CD1c-positive myeloid dendritic cell (primary cell): ENCODE measurements around the gene TTC23.

Experiments
- DNase-seq: peaks from one replicate; pipeline ENCODE4 v3.0.0-alpha.2; 2016; ENCODE audit errors: extremely low spot score

The TTC23 gene

DNA sequence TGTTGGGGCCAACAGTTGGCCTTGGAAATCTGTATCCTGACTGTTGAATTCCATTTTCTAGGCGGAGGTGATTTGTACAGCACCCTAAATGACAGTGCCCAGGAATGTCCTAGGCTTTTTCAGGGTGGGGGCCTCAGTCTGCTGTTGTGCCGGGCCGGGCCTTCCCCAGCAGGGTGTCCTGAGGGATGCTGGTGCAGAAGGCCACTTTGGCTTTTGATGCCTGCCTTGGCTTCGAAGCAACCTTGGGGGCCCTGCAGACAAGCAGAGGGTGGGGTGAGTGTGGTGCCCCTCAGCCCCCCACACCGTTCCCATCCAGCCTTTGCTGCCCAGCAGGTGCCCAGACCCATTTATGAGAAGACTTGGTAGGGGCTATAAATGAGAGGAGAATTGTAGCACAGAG, 111.5 kb downstream of the TTC23 start:
- no peak for DNase-seq

DNA sequence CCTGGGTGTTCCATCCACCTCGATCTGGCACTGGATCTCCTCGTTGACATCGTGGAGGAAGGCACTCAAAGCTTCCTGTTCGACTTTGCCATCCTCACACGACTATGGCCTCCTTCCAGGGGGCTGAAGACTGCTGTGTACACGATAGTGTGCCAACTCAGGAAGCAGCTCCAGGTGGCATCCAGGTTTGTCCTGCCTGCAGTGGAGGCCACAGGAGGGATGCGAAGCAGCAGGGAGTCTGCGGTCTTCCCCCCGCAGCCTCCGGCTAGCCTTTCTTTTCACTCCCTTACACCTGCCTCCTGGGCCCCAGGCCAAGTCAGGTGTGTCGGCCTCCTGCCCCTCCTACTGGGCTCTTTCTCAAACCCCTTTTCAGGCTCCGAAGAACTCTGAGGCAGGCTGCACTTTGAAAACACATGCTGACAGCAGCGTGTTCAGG, 112.3 kb downstream of the TTC23 start:
- DNase-seq, result no peak

DNA sequence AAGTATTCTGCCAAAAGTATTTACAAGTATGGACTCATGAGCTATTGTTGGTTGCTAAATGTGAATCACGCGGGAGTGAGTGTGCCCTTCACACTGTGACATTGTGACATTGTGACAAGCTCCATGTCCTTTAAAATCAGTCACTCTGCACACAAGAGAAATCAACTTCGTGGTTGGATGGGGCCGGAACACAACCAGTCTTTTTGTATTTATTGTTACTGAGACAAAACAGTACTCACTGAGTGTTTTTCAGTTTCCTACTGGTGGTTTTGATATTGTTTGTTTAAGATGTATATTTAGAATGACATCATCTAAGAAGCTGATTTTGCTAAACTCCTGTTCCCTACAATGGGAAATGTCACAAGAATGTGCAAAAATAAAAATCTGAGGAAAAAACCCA, 114.2 kb downstream of the TTC23 start:
- no peak for DNase-seq

DNA sequence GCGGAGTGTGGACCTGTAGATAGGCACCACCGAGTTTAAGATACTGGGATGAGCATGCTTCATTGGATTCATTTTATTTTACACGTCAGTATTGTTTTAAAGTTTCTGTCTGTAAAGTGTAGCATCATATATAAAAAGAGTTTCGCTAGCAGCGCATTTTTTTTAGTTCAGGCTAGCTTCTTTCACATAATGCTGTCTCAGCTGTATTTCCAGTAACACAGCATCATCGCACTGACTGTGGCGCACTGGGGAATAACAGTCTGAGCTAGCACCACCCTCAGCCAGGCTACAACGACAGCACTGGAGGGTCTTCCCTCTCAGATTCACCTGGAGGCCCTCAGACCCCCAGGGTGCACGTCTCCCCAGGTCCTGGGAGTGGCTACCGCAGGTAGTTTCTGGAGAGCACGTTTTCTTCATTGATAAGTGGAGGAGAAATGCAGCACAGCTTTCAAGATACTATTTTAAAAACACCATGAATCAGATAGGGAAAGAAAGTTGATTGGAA, 115.0 kb downstream of the TTC23 start:
- no peak for DNase-seq

DNA sequence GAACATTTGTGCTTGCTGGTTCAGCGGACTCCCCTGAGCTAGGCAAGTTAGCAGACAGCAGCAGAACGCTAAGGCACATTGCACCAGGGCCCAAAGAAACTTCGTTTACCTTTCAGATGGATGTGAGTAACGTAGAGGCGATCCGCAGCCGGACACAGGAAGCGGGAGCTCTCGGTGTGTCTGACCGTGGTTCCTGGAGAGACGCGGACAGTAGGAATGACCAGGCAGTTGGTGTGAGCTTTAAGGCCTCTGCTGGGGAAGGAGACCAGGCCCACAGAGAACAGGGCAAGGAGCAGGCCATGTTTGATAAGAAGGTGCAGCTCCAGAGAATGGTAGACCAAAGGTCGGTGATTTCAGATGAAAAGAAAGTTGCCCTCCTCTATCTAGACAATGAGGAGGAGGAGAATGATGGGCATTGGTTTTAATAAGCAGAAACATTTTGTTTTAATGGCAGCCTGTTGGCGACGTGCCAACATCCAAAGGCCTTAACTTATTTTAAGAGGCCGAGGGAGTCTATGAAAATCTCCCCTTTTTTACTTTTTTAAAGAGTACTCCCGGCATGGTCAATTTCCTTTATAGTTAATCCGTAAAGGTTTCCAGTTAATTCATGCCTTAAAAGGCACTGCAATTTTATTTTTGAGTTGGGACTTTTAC, 116.6 kb downstream of the TTC23 start:
- no peak for DNase-seq

DNA sequence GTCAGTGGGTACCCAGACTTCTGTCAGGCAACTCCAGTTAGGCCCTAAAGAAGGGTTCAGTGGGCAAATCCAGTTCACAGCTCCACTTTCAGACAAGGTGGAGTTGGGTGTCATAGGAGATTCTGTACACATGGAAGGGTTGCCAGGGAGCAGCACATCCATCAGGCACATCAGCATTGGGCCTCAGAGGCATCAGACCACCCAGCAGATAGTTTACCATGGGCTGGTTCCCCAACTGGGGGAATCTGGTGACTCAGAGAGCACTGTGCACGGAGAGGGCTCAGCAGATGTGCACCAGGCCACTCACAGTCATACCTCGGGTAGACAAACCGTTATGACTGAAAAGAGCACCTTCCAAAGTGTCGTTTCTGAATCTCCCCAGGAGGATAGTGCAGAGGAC, 117.3 kb downstream of the TTC23 start:
- no peak for DNase-seq

DNA sequence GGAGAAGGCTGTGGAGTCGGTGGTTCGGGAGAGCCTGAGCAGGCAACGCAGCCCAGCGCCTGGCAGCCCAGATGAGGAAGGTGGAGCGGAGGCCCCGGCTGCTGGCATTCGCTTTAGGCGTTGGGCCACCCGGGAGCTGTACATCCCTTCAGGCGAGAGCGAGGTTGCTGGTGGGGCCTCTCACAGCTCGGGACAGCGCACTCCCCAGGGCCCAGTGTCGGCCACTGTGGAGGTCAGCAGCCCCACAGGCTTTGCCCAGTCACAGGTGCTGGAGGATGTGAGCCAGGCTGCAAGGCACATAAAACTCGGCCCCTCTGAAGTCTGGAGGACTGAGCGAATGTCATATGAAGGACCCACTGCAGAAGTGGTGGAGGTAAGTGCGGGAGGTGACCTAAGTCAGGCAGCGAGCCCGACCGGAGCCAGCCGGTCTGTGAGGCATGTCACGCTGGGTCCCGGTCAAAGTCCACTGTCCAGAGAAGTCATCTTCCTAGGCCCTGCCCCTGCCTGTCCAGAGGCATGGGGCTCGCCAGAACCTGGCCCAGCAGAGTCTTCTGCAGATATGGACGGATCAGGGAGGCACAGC, 117.8 kb downstream of the TTC23 start:
- no peak for DNase-seq

DNA sequence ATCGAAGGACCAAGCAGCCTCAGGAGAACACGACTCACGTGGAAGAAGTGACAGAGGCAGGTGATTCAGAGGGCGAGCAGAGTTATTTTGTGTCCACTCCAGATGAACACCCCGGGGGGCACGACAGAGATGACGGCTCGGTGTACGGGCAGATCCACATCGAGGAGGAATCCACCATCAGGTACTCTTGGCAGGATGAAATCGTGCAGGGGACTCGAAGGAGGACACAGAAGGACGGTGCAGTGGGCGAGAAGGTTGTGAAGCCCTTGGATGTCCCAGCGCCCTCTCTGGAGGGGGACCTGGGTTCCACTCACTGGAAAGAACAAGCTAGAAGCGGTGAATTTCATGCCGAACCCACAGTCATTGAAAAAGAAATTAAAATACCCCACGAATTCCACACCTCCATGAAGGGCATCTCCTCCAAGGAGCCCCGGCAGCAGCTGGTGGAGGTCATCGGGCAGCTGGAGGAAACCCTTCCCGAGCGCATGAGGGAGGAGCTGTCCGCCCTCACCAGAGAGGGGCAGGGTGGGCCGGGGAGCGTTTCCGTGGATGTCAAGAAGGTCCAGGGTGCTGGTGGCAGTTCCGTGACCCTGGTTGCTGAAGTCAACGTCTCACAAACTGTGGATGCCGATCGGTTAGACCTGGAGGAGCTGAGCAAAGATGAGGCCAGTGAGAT, 118.5 kb downstream of the TTC23 start:
- no peak for DNase-seq

DNA sequence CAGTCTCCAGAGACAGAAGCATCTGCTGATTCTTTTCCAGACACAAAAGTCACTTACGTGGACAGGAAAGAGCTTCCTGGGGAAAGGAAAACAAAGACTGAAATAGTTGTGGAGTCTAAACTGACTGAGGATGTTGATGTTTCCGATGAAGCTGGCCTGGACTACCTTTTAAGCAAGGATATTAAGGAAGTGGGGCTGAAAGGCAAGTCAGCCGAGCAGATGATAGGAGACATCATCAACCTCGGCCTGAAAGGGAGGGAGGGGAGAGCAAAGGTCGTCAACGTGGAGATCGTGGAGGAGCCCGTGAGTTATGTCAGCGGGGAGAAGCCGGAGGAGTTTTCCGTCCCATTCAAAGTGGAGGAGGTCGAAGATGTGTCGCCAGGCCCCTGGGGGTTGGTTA, 119.1 kb downstream of the TTC23 start:
- no peak for DNase-seq

DNA sequence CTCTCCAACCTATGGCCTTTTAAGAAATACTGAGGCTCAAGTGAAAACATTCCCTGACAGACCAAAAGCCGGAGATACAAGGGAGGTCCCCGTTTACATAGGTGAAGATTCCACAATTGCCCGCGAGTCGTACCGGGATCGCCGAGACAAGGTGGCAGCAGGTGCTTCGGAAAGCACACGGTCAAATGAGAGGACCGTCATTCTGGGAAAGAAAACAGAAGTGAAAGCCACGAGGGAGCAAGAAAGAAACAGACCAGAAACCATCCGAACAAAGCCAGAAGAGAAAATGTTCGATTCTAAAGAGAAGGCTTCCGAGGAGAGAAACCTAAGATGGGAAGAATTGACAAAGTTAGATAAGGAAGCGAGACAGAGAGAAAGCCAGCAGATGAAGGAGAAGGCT, 119.7 kb downstream of the TTC23 start:
- no peak for DNase-seq

DNA sequence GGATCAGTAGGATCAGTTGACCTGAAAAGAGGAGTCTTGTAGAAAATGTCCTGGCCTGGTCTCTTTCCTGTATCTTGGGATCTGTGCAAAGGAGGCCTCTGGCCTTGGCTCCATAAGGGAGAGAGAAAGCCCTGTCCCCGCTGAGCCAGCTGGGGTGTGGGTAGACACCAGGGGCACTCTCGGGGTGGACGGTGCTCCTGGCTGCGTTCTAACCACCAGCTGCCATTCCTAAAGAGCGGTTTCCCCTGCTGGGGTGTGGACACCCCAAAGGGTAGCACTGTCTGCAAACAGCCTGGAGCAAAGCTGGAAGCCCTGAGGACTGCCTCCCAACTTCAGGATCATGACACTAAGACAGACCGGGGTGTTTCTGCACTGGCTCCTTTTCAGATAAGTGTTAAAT, 121.0 kb downstream of the TTC23 start:
- no peak for DNase-seq

DNA sequence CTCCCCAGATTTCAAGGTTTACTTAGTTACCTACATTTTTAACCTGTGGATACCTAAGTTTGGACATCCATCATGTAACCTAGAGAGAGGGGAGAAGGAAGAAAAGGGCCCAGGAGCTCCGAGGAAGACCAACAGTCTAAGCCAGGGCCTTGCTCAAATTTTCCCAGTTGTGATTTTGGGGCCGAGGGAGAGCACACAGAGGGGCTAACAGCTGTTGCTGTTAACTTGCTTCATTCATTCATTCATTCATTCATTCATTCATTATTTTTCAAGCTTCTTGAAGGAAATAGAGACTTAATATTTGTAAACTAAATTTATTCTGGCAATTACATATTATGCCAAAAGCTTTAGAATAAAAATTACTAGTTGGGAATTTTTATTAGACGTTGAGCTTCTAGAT, 121.6 kb downstream of the TTC23 start:
- DNase-seq, result no peak

DNA sequence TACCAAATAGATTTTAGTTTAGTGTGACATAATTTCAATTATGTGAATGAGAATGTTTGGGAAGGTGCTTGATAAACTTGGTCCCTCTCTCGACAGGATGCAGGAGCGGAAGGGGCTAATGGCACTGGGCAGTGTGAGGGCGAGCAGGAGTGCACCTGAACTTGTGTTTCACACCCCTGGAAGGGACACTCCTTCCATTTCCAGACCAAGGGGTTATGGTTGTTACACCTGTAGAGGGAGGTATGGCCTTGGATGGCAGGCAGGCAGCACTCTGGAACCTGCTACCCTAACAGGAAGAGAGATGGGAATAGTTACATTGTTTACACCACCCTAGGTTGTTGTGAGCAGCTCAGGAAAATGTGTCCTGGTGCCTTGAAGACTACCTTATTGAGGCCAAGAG, 122.5 kb downstream of the TTC23 start:
- DNase-seq, result no peak

DNA sequence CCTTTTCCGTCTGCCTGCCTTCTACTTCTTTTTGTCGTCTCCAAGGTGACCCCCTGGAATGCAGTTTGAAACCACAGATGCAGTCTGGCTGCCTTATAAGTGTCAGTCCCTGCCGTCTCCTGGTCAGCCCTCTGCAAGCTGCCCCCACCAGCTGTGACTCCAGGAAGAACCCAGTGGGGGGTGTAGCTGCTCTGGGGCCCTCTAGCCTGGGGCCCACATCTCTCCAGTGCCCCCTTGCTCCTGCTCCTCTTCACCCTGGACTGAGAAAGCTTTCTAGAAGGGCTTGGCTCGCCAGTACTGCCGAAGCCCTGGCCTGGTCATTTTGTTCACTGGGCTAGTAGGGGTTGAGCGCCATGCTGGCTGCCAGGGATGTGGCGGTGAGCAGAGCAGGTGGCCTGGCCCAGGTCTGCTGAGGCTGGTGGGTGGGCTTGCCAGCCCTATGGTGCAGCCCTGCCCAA, 123.2 kb downstream of the TTC23 start:
- no peak for DNase-seq

DNA sequence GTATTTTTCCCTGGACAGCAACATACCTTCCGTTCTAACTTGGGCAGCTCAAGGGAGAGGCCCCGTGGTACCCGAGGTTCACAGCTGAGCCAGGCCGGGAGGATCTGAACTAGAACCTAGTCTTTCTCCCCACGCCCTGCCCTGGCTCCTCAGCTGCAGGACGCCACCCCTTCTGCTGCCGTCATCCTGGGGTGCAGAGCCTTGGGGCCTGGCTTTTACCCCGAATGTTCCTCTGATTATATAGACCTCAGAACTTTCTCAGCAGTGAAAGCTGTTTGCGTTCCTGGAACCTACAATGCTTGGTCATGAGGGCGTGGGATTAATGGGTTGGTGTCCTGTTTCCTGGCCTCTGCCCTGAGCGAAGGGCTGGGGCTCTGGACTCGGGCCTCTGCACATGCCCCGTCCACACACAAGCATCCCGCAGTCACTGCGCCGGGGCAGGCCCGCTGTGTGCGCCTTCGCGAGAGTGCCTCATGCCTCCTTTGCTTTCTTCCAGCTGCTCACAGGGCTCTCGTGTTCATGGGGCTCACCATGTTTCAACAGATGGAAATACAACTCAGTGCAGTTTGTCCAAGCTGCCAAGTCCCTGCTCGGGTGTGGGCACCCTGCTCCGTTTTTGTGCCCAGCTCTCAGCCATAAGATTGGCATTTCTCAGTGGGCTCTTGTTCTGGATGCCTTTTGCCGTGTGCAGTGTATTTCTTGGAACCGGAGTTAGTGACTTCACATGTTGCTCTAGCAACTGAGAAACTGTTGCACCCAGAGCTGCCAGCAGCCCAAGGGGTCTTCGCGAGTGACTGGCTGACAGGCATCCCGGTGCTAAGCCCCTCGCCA, 124.1 kb downstream of the TTC23 start:
- DNase-seq, result no peak

DNA sequence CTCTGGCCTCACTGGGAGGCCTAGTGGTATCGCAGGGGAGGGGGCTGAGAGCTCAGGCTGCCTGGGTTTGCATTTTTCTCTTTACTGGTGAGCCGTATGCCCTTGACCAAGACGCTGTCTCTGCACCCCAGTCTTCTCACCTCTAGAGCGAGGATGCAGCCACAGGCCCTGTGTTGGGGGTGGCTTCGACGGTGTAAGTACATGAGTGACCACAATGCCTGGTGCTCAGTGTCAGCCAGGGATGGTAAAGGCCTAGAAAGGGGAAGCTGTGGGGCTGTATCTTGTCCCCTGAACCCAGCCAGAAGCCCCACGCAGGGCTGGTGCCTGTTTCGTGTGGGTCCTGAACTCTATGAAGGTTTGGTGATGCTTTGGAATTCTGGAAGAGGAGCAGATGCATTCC, 124.7 kb downstream of the TTC23 start:
- no peak for DNase-seq

DNA sequence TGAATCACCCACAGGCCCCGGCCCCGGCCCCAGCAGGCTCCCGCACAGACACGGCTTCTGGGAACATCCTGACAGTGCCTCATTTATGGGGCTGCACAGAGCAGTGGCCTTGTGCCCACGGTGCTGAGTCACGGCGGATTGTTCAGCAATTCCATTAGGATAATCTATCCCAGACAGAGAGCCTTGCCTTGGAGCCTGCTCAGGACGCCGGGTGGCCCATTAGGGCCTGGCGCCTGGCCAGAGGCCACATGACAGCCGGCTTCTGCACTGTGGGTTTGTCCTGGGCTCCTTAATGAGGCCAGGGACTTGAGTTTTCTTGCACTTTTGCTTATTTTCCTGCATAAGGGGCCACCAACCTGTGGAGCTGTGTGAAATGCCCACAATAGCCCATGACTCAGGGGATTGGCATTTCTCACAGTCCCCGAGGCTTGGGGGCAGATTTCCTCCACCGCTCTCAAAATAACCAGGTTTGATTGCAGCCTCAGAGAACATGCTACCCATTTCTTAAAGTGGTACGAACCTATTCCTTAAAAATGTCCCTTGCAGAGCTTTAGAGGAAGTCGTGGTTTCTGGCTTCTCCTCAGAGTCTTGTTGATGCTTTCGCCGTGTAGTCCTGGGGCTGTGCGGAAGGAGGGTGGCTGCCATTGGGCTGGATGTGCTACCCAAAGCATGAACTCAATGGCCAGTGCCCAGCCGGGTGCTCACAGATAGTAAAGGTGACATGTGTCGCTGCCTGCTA, 125.5 kb downstream of the TTC23 start:
- peak; percentile 34 for DNase-seq

DNA sequence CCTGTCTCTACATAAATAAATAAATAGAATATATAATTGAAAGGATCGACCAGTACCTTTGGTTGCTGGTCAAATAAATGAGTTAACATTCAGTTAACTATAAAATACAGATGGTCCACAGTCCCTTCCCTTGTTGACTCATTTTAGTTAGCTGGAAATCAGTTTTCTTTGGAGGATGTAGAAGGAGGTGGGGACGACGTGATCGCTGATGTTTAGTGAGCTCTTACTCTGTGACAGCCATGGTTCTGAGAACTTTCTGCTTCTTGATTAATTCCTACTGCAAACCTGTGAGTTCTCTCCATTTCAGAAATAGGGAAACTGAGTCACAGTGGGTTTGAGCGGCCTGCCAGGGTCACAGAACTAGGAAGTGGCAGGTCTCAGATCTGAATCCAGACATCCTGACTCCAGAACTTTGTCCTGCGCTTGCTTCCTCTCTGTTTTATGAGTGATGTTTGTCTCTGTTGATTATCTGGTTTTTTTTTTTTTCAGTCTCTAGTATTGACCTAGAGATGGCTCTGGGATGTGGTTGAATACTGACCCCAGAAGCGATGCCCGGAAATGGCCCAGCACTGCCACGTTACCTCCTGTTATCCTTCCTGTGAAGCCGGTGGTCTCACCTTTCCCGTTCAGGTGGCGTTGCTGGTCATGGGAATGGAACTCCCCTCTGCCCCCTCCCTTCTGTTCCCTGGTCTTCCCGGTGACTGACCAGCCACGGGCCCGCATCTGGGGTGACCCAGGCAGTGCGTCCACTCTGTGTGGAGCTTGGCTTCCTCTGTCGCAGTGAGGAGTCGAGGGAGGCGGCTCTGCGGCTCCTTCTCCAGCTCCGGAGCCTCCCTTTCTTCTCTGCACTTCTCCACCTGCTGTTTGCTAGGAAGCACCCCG, 126.3 kb downstream of the TTC23 start:
- no peak for DNase-seq

DNA sequence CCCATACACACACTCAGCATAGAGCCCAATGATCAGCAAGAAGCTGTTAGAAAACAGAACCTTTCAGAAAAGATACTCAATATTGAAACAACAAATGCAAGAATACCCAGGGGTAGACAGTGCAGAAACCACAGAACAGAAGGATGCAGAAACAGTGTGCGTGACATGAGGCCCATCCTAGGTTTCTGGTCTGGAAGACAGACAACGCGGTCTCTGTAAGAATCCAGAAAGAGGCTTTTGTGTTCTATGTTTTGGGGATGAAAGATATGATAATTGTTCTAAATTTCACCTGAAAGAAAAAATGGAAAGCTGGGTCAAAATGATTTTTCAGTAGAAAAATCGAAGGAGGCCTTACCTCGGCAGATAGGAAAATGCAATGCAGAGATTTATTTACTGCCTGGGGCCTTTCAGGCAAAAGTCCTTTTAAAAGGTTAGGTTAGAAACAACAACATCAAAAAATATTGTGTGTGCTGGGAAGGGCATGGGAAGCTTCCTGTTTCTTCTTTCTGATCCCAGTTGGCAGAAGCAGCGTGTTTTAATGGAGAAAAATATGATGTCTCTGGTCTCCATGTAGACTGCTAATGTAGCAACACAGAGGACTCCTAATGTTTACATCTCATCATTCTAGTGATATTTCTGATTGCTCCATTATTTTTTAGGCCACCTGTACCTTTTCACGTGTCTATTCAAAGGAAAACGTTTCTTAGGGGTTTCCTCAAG, 127.5 kb downstream of the TTC23 start:
- no peak for DNase-seq

DNA sequence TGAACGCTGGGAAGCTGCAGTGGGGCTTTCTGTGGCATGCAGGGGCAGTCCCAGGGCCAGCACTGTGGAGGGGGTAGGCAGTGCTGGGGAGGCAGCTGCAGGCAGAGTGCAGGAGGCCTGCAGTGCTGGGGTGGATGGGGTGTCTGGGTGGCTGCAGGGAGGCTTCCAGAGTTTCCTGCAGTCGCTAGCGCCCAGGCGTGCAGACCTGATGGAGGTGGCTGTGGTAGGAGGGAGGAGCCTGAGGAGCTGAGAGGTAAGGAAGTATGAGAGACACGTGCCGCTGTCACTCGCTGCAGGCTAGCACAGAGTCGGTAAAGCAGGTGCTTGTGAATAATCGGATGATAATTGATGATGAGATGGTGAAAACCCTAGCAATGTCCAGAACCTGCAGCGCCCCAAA, 128.2 kb downstream of the TTC23 start:
- no peak for DNase-seq
